Trophoblast cell (in vitro differentiated cells and primary cell): Measurements from ENCODE around the gene FBXL22.

Experiments
- DNase-seq, 2 donors: peaks; one replicate each; pipeline ENCODE4 v3.0.0-alpha.2; 2016
- H2AFZ ChIP-seq: 2 replicates; pipeline ENCODE4 v1.6.1; 2013; ENCODE audit warnings: low read length, moderate library complexity, mild to moderate bottlenecking; ENCODE audit not compliant: insufficient read depth, poor library complexity
- H2AK5ac ChIP-seq: 2 replicates; pipeline ENCODE4 v1.6.1; 2013; ENCODE audit warnings: mild to moderate bottlenecking, low read length
- H2BK120ac ChIP-seq: 2 replicates; pipeline ENCODE4 v1.6.1; 2013; ENCODE audit warnings: low read length, mild to moderate bottlenecking, moderate library complexity; ENCODE audit not compliant: insufficient read depth, poor library complexity
- H2BK12ac ChIP-seq: 2 replicates; pipeline ENCODE4 v1.6.1; 2013; ENCODE audit warnings: mild to moderate bottlenecking, low read length, moderate library complexity
- H2BK5ac ChIP-seq: 2 replicates; pipeline ENCODE4 v1.6.1; 2013; ENCODE audit warnings: low read length, low read depth, moderate library complexity, mild to moderate bottlenecking; ENCODE audit not compliant: poor library complexity
- H3K14ac ChIP-seq: 2 replicates; pipeline ENCODE4 v1.6.1; 2013; ENCODE audit warnings: mild to moderate bottlenecking, low read length
- H3K18ac ChIP-seq: 2 replicates; pipeline ENCODE4 v1.6.1; 2013; ENCODE audit warnings: mild to moderate bottlenecking, low read length
- H3K23ac ChIP-seq: 2 replicates; pipeline ENCODE4 v1.6.1; 2013; ENCODE audit warnings: low read length
- H3K27ac ChIP-seq: 2 replicates; pipeline ENCODE4 v1.5.1; 2013; ENCODE audit warnings: low read depth, mild to moderate bottlenecking, inconsistent platforms, low read length, moderate library complexity
- H3K27me3 ChIP-seq: 2 replicates; pipeline ENCODE4 v1.6.1; 2013; ENCODE audit warnings: inconsistent platforms, mild to moderate bottlenecking, low read length, moderate library complexity; ENCODE audit not compliant: insufficient read depth
- H3K36me3 ChIP-seq, 2 experiments: 1 replicate in 1 of 2; 2 replicates in 1 of 2; pipeline ENCODE4 v1.6.1; 2013; ENCODE audit warnings: low read length in 2 of 2, mild to moderate bottlenecking in 2 of 2, moderate library complexity in 1 of 2; ENCODE audit not compliant: insufficient read depth in 2 of 2, control insufficient read depth in 1 of 2
- H3K4ac ChIP-seq: 2 replicates; pipeline ENCODE4 v1.6.1; 2013; ENCODE audit warnings: low read depth, mild to moderate bottlenecking, low read length, moderate library complexity
- H3K4me1 ChIP-seq, 2 experiments: 1 replicate in 1 of 2; 2 replicates in 1 of 2; pipeline ENCODE4 v1.6.1; 2013; ENCODE audit warnings: low read length in 2 of 2, mild to moderate bottlenecking in 2 of 2, moderate library complexity in 1 of 2; ENCODE audit not compliant: insufficient read depth in 2 of 2, control insufficient read depth in 1 of 2
- H3K4me2 ChIP-seq: 2 replicates; pipeline ENCODE4 v1.6.1; 2013; ENCODE audit warnings: inconsistent platforms, mild to moderate bottlenecking, low read length, moderate library complexity
- H3K4me3 ChIP-seq: 2 replicates; pipeline ENCODE4 v1.5.1; 2013; ENCODE audit warnings: mild to moderate bottlenecking, low read depth, low read length, inconsistent platforms
- H3K79me1 ChIP-seq: one replicate; pipeline ENCODE4 v1.6.1; 2013; ENCODE audit warnings: low read length
- H3K79me2 ChIP-seq: 2 replicates; pipeline ENCODE4 v1.6.1; 2013; ENCODE audit warnings: low read length, mild to moderate bottlenecking; ENCODE audit not compliant: control insufficient read depth, insufficient read depth, poor library complexity
- H3K9ac ChIP-seq: 2 replicates; pipeline ENCODE4 v1.6.1; 2013; ENCODE audit warnings: mild to moderate bottlenecking, low read length
- H3K9me3 ChIP-seq: 2 replicates; pipeline ENCODE4 v1.6.1; 2013; ENCODE audit warnings: low read depth, mild to moderate bottlenecking, control low read depth, inconsistent platforms, low read length; ENCODE audit not compliant: insufficient read depth
- H4K12ac ChIP-seq: 2 replicates; pipeline ENCODE4 v1.6.1; 2013; ENCODE audit warnings: low read depth, mild to moderate bottlenecking, low read length, moderate library complexity
- H4K8ac ChIP-seq: 2 replicates; pipeline ENCODE4 v1.6.1; 2013; ENCODE audit warnings: low read depth, mild to moderate bottlenecking, low read length, moderate library complexity
- H4K91ac ChIP-seq: one replicate; pipeline ENCODE4 v1.6.1; 2013; ENCODE audit warnings: low read depth, mild to moderate bottlenecking, low read length, moderate library complexity
- WGBS: extraction: QIAGEN DNeasy Blood & Tissue Kit; methylation state at CpG from one replicate; pipeline ENCODE4 v1.1.7; 2013; ENCODE audit warnings: missing lambda C conversion rate; ENCODE audit not compliant: insufficient read length, insufficient coverage; ENCODE audit errors: extremely low coverage; 5-methylcytosine and 5-hydroxymethylcytosine counted together

Gene FBXL22

DNA sequence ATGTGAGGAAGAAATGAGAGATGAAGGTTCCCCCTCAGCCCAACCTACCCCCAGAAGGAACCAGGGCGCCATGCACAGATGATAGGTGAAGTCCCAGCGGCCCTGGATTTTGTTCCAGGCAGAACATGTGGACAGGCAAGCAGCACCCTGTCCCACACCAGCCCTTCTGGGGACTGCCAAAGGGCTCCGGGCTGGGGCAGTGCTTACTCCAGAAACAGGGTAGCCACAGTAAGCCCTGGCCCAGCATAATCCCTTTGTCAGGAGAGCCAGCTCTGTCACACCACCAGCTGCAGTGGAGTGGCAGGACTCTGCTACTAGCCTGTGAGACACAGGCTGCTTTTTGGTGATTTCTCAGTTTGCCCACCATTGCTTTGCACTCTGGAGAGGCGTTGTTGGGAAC, 6.3 kb downstream of the FBXL22 start:
- no CpG with 5 or more reads among the region's 4 CpGs for WGBS
- no peak overlapping the region for H2BK120ac ChIP-seq
- no peak overlapping the region for H3K4ac ChIP-seq

DNA sequence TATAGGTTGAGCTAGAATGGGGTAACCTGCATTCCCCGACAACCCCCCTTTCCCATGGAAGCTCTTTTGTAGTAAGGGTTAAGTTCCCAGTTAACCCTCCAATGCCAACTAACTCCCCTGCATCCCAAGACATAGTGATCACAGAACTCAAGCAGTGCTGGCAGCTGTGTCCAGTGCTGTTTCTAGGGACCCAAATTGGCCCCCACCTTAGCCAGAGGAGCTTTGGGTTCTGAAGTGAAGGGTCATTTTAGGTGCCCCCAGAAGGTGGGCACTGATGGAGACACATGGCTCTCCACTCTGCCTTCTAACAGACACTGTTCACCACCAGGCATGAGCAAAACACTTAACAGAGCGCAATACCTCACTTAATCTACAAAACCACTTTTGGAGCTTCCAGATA, 7.1 kb downstream of the FBXL22 start:
- H4K8ac ChIP-seq: no peak overlapping the region
- peaks cover 7 to 9% of the 10 kb centered on the region in 2 experiments for H3K4me1 ChIP-seq
- H3K4me3 ChIP-seq: no peak overlapping the region
- no peak for DNase-seq
- no peak overlapping the region for H4K12ac ChIP-seq
- H2AFZ ChIP-seq: no peak overlapping the region
- H3K27me3 ChIP-seq: no peaks in the 10 kb centered on the region
- H2BK5ac ChIP-seq: no peak overlapping the region
- no peak overlapping the region for H2BK12ac ChIP-seq
- no peak overlapping the region for H3K9ac ChIP-seq
- no peak overlapping the region for H4K91ac ChIP-seq
- WGBS: no CpG with 5 or more reads among the region's 2 CpGs
- H3K36me3 ChIP-seq: peaks cover 27 to 29% of the 10 kb centered on the region in 2 experiments
- H3K4me2 ChIP-seq: no peak overlapping the region
- H3K79me2 ChIP-seq: peaks cover 4% of the 10 kb centered on the region
- H3K79me1 ChIP-seq: peaks cover 6% of the 10 kb centered on the region
- H3K23ac ChIP-seq: no peak overlapping the region
- no peak overlapping the region for H3K14ac ChIP-seq
- no peak overlapping the region for H2AK5ac ChIP-seq
- no peak overlapping the region for H3K27ac ChIP-seq
- H3K18ac ChIP-seq: no peak overlapping the region
- no peaks in the 10 kb centered on the region for H3K9me3 ChIP-seq
- H3K4ac ChIP-seq: no peak overlapping the region
- H2BK120ac ChIP-seq: no peak overlapping the region

More for the DNA sequence above, 6.3 kb downstream of the FBXL22 start:
- H3K14ac ChIP-seq: no peak overlapping the region
- no peak overlapping the region for H2BK12ac ChIP-seq
- no peak overlapping the region for H3K18ac ChIP-seq
- no peak overlapping the region for H2BK5ac ChIP-seq
- H3K4me1 ChIP-seq: peaks cover 7 to 9% of the 10 kb centered on the region in 2 experiments
- no peak overlapping the region for H4K8ac ChIP-seq
- H3K36me3 ChIP-seq: peaks cover 23 to 24% of the 10 kb centered on the region in 2 experiments
- no peak overlapping the region for H3K4me3 ChIP-seq
- no peaks in the 10 kb centered on the region for H3K9me3 ChIP-seq
- H3K79me2 ChIP-seq: peaks cover 4% of the 10 kb centered on the region
- H3K23ac ChIP-seq: no peak overlapping the region
- no peak overlapping the region for H4K91ac ChIP-seq
- no peak overlapping the region for H4K12ac ChIP-seq
- no peak overlapping the region for H2AFZ ChIP-seq
- peaks cover 6% of the 10 kb centered on the region for H3K79me1 ChIP-seq
- H2AK5ac ChIP-seq: no peak overlapping the region
- no peak overlapping the region for H3K9ac ChIP-seq
- DNase-seq: no peak
- no peaks in the 10 kb centered on the region for H3K27me3 ChIP-seq
- H3K4me2 ChIP-seq: no peak overlapping the region
- H3K27ac ChIP-seq: no peak overlapping the region

DNA sequence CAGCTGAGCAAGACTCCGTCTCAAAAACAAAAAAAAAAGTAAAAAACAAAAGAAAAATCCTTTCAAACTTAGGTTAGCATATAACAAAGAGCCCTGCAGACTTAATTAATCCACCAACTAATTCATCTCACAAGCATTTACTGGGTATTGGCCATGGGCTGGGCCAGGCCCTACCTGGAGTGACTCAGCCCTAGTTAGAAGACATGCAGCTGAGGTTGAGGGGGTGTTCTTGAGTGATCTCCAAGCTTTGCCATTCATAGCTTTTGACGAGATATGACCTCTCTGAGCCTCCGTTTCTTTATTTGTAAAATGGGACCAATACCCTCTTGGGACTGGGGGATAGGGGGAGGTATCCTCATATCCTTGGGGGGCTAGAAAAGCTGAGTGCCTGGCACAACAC, 7.8 kb downstream of the FBXL22 start:
- Histone ChIP-seq H2BK120ac (no peak overlapping the region), H3K4me3 (no peak overlapping the region), H4K8ac (no peak overlapping the region), H3K4ac (no peak overlapping the region), H3K36me3 (peaks cover 31 to 33% of the 10 kb centered on the region in 2 experiments), H3K4me2 (no peak overlapping the region), H3K27ac (no peak overlapping the region), H3K23ac (no peak overlapping the region), H3K79me1 (peaks cover 6% of the 10 kb centered on the region), H2AFZ (no peak overlapping the region), H4K12ac (no peak overlapping the region), H3K27me3 (no peaks in the 10 kb centered on the region), H4K91ac (no peak overlapping the region), H3K79me2 (peaks cover 4% of the 10 kb centered on the region), H2BK5ac (no peak overlapping the region), H3K18ac (no peak overlapping the region), H3K14ac (no peak overlapping the region), H2AK5ac (no peak overlapping the region), H2BK12ac (no peak overlapping the region), H3K9me3 (no peaks in the 10 kb centered on the region), H3K4me1 (peaks cover 6 to 7% of the 10 kb centered on the region in 2 experiments), H3K9ac (no peak overlapping the region)
- no CpG with 5 or more reads among the region's 3 CpGs for WGBS
- DNase-seq: no peak

DNA sequence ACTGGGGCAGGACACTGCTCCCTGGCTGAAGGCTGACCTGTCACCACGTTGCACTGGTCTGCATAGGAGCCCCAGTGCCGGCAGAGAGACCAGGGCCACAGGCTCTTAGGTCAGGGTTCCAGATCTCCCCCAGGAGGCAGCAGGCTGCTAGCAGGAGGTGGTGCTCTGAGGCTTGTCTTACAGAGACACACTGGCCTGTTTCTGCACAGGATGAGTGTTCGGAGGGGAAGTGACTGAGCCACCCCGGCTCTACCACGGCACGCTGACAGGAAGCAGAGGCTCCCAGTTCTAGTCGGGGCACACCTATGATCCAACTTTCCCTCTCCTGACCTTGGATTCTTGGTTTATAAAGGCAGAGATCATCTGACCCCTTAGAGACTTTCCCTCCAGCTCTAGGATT, 8.6 kb downstream of the FBXL22 start:
- Histone ChIP-seq H3K27me3 (no peaks in the 10 kb centered on the region), H3K79me2 (peaks cover 1% of the 10 kb centered on the region), H3K4me1 (peaks cover 3% of the 10 kb centered on the region in 2 experiments), H3K9me3 (no peaks in the 10 kb centered on the region), H3K27ac (no peak overlapping the region), H2AFZ (no peak overlapping the region), H3K14ac (no peak overlapping the region), H2BK5ac (no peak overlapping the region), H3K79me1 (peaks cover 4% of the 10 kb centered on the region), H3K4me3 (no peak overlapping the region), H2BK12ac (no peak overlapping the region), H2AK5ac (no peak overlapping the region), H3K9ac (no peak overlapping the region), H4K8ac (no peak overlapping the region), H3K4me2 (no peak overlapping the region), H3K18ac (no peak overlapping the region), H4K91ac (no peak overlapping the region), H4K12ac (no peak overlapping the region), H3K36me3 (peaks cover 31 to 39% of the 10 kb centered on the region in 2 experiments), H3K4ac (no peak overlapping the region), H3K23ac (no peak overlapping the region), H2BK120ac (no peak overlapping the region)
- no peak for DNase-seq
- WGBS: no CpG with 5 or more reads among the region's 7 CpGs
